DMS 273 (cell line): ENCODE measurements around the gene DUOX1.

Experiments used
- DNase-seq: peaks from one replicate; lab custom pipeline; 2025; ENCODE audit not compliant: unreplicated experiment; lab: John Stamatoyannopoulos, UW

Gene DUOX1

DNA sequence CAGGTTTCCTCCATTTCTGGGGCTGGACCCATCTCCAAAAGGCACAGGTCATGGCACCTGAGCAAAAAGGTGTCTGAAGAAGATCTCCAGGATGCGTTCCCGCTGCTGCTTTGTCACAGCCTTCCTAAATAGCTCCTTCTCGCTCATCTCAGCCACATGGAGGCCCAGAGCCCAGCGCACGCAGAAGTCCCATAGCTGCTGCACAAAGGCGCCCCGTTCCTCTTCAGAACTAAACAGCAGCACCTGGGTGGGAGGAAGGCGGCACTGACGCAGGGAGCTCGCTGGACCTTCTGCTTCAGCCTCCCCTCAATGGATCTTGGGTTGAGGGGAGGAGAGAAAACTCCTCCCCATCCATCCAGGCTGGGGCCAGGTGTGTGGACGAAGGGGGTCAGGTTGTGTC lies 24.2 kb upstream of the DUOX1 start:
- no peak for DNase-seq

DNA sequence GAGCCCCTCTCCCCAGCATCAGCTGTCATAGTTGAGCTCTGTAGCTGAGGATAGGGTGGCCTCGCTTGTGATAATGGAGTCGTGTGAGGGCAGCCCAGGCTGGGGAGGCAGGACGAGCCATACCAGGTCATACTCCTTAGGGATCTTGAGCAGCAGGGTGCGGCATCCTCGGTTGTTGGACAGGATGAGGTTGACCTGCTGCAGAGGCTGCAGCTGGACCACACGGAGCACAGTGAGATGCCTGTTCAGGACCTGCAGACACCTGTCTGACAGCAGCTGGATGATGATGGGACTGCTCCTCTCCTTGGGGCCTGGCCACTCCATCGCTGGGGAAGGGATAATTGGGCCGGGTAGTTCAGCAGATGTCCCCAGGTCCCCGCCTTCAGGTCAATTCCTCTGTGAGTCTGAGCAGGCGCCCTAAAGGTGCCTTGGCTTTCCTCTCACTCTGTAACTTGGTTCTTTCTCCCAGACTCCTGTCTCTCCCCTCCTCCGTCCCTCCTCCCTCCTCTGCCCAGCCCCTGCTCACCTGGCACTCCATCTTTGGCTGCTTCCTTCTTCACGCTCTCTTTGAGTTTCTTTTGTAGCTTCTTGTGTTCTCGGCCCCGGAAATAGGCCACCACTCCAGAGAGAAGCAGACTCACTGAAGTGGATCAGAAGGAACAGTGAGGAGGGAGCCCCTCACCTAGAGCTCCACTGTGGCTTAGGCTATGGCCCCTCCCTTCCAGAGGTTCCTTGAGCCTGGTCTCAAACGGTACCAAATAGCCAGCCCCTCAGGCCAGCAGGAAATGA lies 23.6 kb upstream of the DUOX1 start:
- DNase-seq = no peak

DNA sequence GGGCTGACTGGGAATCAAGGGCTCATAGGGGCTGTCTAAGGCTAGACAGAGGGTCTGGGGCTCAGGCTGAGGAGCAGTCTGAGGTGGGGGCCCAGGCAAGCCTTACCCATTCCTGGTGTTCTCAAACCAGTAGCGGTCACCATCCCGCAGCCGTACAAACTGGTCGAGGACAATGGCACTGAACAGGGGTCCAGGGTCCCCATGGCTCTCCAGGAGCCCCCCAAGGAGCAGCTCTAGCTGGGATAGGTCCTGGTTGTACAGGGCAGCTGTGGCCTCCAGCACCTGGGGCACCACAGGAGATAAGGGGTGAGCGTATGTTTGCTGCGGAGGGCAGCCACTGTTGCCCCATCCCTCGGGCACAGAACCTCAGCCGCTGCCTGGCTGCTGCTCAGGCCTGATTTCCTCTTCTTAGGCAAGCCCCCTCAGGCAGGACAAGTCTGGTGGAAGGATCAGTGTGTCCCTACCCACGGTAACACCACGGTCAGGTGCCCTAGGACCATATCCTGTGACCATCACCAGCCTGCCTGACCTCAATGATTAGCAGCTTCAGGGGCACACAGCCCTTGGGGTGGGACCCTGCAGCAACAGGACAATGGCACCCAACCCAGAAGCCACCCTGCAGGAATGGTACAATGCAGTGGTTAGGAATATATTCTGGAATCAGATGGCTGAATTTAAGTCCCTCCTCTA lies 21.7 kb upstream of the DUOX1 start:
- DNase-seq = no peak

DNA sequence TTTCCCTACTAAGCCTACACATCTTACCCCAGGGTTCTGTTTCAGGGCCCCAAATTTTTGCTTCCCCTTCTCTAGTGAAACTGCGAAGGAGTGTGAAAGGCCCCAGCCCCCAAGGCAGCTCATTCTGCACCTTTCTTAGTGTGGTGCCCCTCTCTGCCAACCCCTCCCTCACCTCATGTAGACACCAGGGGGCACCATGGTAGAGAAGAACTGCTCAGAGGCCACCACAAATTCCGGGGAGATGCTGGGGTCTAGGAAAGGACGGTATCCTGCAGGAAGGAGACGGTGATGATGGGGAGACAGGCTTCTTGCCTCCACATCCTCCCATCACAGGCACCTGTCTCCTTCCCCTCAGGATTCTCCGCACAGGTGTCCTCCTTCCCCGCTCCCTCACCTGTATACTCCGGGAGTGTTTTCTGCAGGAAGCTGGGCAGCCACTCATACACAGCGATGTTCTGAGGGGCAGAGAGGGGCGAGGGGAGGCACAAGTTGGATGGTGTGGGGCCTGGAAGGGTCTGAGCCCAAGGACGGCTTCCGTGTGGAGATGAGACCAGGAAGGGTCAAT lies 19.5 kb upstream of the DUOX1 start:
- DNase-seq = peak; percentile 11

DNA sequence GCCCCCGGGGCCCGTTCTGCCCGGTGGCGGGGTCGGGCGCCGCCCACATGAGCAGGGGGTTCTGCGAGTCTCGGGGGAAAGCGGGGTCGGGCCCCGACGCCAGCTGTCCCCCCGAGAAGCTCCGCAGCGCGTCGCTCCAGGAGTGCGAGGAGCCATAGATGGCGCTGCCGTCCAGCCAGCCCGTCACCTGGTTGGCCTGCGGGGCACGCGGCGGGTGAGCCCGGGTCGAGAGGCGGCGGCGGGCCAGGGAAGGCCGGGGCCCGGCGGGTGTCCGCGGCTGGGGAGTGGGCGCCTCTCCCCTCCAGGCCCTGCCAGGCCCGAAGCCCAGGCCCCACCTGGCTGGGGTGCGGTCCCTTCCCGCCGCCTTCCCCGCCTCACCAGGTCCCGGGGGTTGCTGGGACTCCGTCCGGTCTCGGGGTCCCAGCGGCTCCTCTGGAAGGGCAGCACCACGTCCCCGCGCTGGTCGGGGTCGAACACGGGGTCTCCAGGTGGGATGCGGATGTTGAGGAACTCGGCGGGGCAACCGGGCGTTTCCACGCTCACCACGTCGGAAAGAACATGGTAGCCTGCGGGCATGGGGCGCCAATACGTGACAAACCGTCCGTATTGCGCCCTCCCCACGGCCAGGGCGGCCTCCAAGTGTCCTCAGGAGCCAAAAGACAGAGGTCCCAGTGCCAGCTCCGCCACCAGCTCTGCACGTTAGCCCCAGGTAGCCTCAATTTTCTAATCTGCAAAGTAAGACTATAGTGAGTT lies 18.2 kb upstream of the DUOX1 start:
- DNase-seq = no peak

DNA sequence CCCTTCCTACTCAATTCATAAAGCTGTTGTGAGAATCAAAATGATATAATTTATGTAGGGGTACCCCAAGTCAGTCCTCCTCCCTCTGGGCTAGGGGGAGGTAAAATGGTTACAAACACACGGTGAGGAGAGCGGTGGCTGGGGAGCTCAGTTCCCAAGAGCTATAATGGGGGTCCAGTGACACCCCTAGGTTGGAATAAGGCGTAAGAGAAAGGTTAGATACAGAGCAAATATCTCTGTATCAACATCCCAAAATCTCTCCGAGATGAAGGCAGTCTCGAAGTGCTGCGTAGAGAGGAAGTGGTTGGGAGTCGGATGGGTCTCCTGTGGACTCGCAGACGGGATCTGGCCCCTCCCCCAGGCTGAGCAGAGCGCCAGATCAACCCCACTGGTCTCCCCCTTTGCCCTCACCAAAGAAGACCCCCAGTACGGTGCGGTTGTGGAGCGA lies 17.6 kb upstream of the DUOX1 start:
- DNase-seq = no peak

DNA sequence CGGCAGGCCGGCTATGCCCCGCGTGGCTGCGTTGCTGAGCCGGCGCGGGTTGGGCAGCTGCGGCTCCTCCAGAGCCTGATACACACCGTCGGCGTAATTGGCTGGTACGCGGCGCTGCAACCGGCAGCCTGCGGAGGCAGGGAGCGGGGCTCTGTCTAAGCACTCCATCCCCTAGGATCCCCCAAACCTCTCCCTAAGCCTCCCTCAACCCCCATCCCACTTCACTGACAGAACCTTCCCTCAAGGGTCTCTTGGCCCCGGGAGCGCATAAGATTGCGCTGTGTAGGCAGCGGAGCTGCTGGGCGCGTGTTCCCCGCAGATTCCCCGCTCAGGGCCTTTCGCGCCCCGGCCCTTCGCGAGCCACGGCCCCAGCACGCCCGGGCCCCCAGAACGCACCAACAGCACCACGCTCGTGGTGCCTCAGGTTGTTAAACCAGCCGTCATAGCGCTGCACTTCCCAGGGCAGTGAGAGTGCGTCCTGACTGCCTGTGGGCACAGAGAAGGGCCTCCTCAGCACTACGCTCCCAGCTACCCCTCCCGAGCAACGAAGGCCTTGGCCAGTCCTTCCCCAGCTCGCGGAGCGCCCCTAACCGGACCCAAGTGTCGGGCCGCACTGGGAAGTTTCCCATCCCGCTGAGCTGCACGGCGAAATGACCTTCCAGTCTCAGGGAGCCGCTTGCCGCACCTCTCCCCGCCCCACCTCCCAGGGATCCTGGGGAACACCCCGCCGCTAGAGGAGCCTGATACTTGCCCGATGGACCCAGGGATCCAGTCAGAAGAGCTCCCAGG lies 17.0 kb upstream of the DUOX1 start:
- peak; percentile 53 for DNase-seq

DNA sequence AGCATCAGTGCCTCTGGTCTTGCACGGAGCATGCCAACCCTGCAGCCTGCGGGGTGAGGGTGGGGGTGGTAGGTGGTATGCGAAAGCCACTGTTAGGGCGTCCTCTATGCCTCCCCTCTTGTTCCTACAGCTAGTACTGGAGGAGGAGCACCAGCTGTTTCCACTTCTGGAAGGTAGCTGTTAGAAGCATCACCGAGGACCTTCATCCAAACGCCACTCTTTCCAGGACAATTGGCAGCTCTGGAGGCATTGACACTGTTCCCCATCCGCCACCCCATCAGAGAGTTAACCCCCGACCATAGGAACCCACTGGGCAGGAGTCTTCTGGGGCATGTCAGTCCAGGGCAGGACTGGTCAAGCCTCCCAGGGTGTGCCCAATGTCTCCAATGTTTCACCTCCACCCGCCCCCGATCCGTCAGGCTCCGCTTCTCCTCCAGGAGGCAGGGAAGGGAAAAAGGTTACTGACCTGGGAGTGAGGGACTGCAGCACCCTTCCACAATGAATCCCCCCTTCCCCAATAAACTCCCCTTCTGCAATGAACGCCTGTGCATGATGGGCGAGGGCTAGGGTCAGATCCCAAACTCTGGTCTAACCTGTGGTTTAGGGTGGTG lies 16.3 kb upstream of the DUOX1 start:
- DNase-seq = no peak

DNA sequence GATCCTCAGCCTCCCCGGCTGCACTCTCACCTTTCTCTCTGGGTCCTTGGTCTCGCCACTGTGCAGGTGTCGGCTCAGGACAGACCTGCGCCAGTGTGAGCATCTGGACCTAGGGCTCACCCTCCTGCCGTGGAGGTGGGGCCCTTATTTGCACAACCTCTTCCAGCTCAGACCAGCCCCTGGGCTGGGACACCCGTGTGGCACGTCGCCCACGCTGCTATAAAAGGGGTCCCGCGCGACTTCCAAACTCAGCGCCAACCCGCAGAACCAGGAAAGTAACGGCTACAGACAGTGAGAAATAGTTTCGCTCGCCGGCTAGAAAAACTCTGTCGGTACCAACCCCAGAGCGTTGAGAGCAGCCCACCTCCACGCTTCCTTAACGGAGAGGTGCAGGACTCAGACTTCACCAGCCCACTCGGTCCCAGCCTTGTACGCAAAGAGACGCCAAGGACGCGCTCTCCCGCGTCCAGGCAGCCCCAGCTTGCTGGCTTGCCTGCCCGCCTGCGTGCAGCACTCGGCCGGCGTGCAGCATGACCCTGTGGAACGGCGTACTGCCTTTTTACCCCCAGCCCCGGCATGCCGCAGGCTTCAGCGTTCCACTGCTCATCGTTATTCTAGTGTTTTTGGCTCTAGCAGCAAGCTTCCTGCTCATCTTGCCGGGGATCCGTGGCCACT lies 15.6 kb upstream of the DUOX1 start, which contains the start of the genes DUOX2 and DUOXA2:
Gene DUOX2 (minus strand): TSS at position 97 of the 675 bp plus-strand sequence. CDS start 761 bp downstream, outside the sequence.
Gene DUOXA2 (plus strand): TSS at position 251 of the 675 bp plus-strand sequence. CDS start 280 bp downstream, at position 531.
- DNase-seq = peak; percentile 24

DNA sequence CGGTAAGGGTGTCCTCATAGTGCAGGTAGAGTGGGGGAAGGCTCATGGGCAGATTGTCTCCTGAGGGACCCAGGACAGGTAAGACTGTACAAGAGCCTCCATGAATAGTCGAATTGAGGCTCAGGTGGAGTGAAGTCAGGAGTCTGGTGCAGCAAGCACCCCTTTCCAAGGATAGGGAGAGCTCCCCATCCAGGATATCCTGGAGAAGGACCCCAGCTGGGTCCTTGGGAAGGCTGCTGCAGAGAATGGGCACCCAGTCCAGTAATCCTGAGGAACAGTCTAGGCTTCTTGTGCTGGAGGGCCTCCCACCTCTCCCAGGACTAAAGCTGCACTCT lies 15.1 kb upstream of the DUOX1 start:
- no peak for DNase-seq

DNA sequence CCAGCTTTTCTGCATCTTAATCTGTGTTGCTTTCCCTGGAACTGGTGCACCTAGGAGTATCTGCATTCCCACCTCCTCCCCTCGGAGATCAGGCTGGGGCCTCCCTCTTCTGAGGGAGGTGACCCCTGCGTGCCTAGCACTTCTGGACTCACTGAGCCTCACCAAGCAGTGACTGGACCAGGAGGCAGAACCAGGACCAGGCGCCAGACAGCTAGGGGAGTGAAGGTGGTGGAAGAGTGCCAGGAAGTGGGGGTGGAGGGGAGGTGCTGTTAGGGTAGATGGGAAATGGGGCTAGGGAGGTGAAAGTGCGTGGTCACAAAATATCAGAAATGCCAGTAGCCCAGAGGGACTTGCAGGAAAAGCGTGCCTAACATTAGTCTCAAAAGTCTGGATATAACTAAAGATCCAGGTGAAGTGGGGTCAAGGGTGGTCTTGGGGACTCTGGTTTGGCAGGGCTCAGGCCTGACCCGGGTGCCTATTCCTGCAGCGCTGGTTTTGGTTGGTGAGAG lies 14.4 kb upstream of the DUOX1 start:
- no peak for DNase-seq

DNA sequence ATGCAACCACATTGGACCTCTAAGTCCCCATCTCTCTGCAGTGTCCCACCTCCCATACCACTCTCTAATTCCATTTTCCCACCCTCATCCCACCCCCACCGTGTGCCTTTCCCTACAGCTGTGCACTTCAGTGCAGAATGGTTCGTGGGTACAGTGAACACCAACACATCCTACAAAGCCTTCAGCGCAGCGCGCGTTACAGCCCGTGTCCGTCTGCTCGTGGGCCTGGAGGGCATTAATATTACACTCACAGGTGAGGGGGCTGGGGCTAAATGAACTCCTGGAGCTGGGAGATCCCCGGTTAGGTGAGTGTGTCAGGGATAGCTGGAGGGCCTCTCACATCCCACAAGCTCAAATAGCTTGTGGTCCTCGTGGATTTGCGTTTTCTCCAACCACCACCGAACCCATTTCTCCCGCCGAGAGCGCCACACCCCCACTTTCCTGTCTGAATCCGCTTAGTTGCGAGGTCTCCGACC lies 13.8 kb upstream of the DUOX1 start:
- DNase-seq = no peak

DNA sequence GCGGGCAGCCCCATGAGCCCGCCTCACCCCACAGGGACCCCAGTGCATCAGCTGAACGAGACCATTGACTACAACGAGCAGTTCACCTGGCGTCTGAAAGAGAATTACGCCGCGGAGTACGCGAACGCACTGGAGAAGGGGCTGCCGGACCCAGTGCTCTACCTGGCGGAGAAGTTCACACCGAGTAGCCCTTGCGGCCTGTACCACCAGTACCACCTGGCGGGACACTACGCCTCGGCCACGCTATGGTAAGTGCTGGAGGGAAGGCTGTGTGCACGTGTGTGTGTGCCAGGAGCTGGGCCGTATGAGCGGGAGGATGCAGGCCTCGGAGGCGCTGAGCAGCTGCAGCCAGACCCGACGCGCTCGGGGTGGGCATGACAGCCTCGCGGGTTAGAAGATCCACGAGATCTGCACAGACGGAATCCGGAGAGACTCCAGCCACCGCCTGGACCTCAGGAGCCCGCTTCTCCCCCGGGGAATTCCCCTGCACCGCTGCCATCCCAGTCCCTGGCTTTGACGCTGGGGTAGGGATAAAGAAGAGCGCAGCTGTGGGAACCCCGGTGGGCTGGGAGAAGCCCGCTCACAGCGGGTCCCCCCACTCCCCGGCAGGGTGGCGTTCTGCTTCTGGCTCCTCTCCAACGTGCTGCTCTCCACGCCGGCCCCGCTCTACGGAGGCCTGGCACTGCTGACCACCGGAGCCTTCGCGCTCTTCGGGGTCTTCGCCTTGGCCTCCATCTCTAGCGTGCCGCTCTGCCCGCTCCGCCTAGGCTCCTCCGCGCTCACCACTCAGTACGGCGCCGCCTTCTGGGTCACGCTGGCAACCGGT lies 13.1 kb upstream of the DUOX1 start:
- no peak for DNase-seq

DNA sequence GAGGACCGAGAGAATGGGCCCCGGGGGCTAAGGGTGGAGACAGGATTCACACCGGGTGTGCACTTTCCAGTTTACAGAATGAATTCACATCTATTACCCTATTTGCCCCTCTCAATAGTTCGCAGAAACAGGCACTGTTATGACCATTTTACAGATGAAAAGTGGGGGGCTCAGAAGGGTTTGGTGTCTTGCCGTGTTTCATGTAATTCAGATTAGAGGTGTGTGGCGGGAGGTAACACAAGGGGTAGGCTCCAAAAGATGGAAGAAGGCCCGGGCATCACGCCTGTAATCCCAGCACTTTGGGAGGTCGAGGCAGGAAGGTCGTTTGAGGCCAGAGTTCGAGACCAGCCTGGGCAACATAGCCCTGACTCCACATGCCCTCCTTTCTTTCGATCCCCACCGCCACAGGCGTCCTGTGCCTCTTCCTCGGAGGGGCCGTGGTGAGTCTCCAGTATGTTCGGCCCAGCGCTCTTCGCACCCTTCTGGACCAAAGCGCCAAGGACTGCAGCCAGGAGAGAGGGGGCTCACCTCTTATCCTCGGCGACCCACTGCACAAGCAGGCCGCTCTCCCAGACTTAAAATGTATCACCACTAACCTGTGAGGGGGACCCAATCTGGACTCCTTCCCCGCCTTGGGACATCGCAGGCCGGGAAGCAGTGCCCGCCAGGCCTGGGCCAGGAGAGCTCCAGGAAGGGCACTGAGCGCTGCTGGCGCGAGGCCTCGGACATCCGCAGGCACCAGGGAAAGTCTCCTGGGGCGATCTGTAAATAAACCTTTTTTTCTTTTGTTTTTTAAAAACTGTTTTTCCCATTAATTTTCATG lies 12.3 kb upstream of the DUOX1 start:
- no peak for DNase-seq

DNA sequence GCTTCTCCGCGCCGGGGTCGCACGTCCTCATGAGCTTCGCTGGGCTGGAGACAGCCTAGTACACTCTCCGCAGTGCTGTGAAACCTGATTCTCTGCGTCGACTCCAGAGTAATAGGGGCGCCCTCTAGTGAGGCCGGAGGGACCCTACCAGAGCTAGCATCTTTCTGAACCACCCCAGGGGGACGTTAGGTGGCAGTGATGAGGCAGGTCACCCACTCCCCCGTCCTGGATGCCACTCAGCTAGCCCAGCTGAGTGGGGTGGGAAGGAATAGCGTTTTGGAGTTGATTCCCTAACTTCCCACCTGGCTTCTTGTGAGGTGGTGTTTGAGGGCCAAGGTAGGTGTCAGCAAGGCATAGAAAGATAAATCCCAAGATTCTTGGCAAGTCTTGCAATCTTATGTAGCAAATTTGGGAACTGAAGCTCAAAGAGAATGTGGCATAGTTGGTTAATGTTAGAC lies 11.6 kb upstream of the DUOX1 start:
- peak; percentile 92 for DNase-seq

DNA sequence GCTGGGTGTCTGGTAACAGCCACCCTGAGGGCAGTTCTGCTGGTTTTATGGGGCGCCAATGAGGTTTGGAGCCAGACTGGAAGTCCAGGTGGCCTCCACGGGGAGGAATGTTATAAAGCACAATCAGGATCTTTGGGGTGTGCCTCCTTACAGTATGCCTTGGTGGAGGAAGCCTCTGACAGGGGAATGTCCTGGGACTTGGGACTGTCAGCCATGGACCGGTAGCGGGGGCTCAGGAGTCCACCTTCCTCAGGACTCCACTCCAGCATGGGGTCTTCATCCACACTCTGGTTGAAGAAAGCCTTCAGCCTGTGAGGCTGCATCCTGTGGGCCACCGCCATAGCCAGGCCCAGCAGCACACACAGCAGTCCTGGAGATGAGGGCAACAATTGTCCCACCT lies 10.8 kb upstream of the DUOX1 start:
- DNase-seq = no peak
